ENCODE measurements around the gene CYP24A1.
A peak's percentile ranks its signal among the peaks of the same experiment; 100 is the strongest.

The CYP24A1 gene

GRCh38 chr20:54203281-54203680 is 29.5 kb upstream of the CYP24A1 start:
- DNase-seq = no peak

- DNase-seq = no peak
Measured at GRCh38 chr20:54201268-54201846, 27.6 kb upstream of the CYP24A1 start.

- DNase-seq = no peak
Measured at GRCh38 chr20:54200487-54201267, 26.9 kb upstream of the CYP24A1 start.

- peak in 45 of 51 donors; percentile 5 to 85 (median 42) for DNase-seq
Measured at GRCh38 chr20:54199721-54200176, 26.0 kb upstream of the CYP24A1 start.

- no peak for DNase-seq
Measured at GRCh38 chr20:54199283-54199682, 25.5 kb upstream of the CYP24A1 start.

GRCh38 chr20:54197621-54198604 is 24.1 kb upstream of the CYP24A1 start:
- no peak for DNase-seq

GRCh38 chr20:54195483-54196472 is 22.0 kb upstream of the CYP24A1 start:
- no peak for DNase-seq

- no peak for DNase-seq
Measured at GRCh38 chr20:54194724-54195438, 21.1 kb upstream of the CYP24A1 start.

GRCh38 chr20:54193817-54194216 is 20.0 kb upstream of the CYP24A1 start:
- no peak for DNase-seq

GRCh38 chr20:54190217-54190616 is 16.4 kb upstream of the CYP24A1 start:
- no peak for DNase-seq

- DNase-seq = no peak
Measured at GRCh38 chr20:54189630-54190029, 15.8 kb upstream of the CYP24A1 start.

- no peak for DNase-seq
Measured at GRCh38 chr20:54188132-54188849, 14.5 kb upstream of the CYP24A1 start.

- DNase-seq = no peak
Measured at GRCh38 chr20:54184904-54185626, 11.3 kb upstream of the CYP24A1 start.

GRCh38 chr20:54184071-54184470 is 10.3 kb upstream of the CYP24A1 start:
- no peak for DNase-seq

GRCh38 chr20:54180931-54181330 is 7.1 kb upstream of the CYP24A1 start:
- DNase-seq = no peak

- DNase-seq = no peak
Measured at GRCh38 chr20:54179946-54180345, 6.2 kb upstream of the CYP24A1 start.

- no peak for DNase-seq
Measured at GRCh38 chr20:54178256-54178655, 4.5 kb upstream of the CYP24A1 start.

GRCh38 chr20:54177378-54177777 is 3.6 kb upstream of the CYP24A1 start:
- DNase-seq = no peak

GRCh38 chr20:54176610-54177009 is 2.8 kb upstream of the CYP24A1 start:
- DNase-seq = no peak

Measured in hypothalamus (tissue), 51 donors.